GM23338 (cell line): ENCODE measurements around the gene MYO16. TPM values are rescaled to one million over a fixed set of nuclear protein-coding genes. Genes with fewer than 3 reads are reported as not detected.

Experiments
- ATAC-seq: fragments of 200-7000 bp; cut with Tn5 transposase; 3 replicates; pipeline ENCODE4 v1.9.1; 2020
- DNase-seq: peaks from one replicate; pipeline ENCODE4 v3.0.0-alpha.2; 2015; ENCODE audit warnings: low spot score
- H2AFZ ChIP-seq: fragments of 200-600 bp; sonication (generic); 2 replicates; pipeline ENCODE4 v1.8.0; 2016; ENCODE audit warnings: antibody characterized with exemption, mild to moderate bottlenecking, moderate library complexity
- H3F3A ChIP-seq: fragments of 200-600 bp; sonication (generic); replicated peaks from 2 replicates; pipeline ENCODE4 v1.8.0; 2017; ENCODE audit warnings: antibody characterized with exemption, mixed run types, low read depth
- H3K27ac ChIP-seq: fragments of 200-600 bp; sonication (generic); 2 replicates; pipeline ENCODE4 v1.6.1; 2016; ENCODE audit warnings: low read depth
- H3K27me3 ChIP-seq: fragments of 200-600 bp; sonication (generic); 2 replicates; pipeline ENCODE4 v1.8.0; 2016; ENCODE audit warnings: mild to moderate bottlenecking, mixed run types, moderate library complexity; ENCODE audit not compliant: insufficient read depth
- H3K36me3 ChIP-seq: fragments of 200-600 bp; sonication (generic); 2 replicates; pipeline ENCODE4 v1.8.0; 2016; ENCODE audit warnings: mild to moderate bottlenecking; ENCODE audit not compliant: insufficient read depth
- H3K4me1 ChIP-seq: fragments of 200-600 bp; sonication (generic); 2 replicates; pipeline ENCODE4 v1.8.0; 2016; ENCODE audit warnings: mild to moderate bottlenecking, moderate library complexity; ENCODE audit not compliant: insufficient read depth
- H3K4me2 ChIP-seq: fragments of 200-600 bp; sonication (generic); 2 replicates; pipeline ENCODE4 v1.7.1; 2017; ENCODE audit warnings: mixed run types
- H3K4me3 ChIP-seq: fragments of 200-600 bp; sonication (generic); 2 replicates; pipeline ENCODE4 v1.6.1; 2016; ENCODE audit warnings: mixed run types
- H3K79me2 ChIP-seq: fragments of 200-600 bp; sonication (generic); replicated peaks from 2 replicates; pipeline ENCODE4 v1.8.0; 2017; ENCODE audit warnings: mild to moderate bottlenecking; ENCODE audit not compliant: insufficient read depth
- H3K9me2 ChIP-seq: fragments of 200-600 bp; sonication (generic); 2 replicates; pipeline ENCODE4 v1.8.0; 2017; ENCODE audit not compliant: insufficient read depth
- H4K20me1 ChIP-seq: fragments of 200-600 bp; sonication (generic); replicated peaks from 2 replicates; pipeline ENCODE4 v1.8.0; 2017; ENCODE audit warnings: mild to moderate bottlenecking; ENCODE audit not compliant: insufficient read depth
- H3K27ac Mint-ChIP-seq: 2 replicates; pipeline ENCODE4 v1.8.0; 2020; ENCODE audit warnings: inconsistent platforms, mild to moderate bottlenecking, moderate library complexity, mixed read lengths
- H3K27me3 Mint-ChIP-seq: 3 replicates; pipeline ENCODE4 v1.8.0; 2022; ENCODE audit warnings: low read depth, mild to moderate bottlenecking, moderate library complexity, mixed read lengths, inconsistent platforms; ENCODE audit not compliant: insufficient read depth, poor library complexity
- H3K36me3 Mint-ChIP-seq: 3 replicates; pipeline ENCODE4 v1.8.0; 2021; ENCODE audit warnings: low read depth, mild to moderate bottlenecking, inconsistent platforms, moderate library complexity, mixed read lengths
- H3K4me1 Mint-ChIP-seq: 3 replicates; pipeline ENCODE4 v1.8.0; 2020; ENCODE audit warnings: mild to moderate bottlenecking, inconsistent platforms, mixed read lengths
- H3K4me3 Mint-ChIP-seq: 3 replicates; pipeline ENCODE4 v1.8.0; 2021; ENCODE audit warnings: moderate library complexity, mild to moderate bottlenecking, inconsistent platforms, mixed read lengths
- H3K9me3 Mint-ChIP-seq: 3 replicates; pipeline ENCODE4 v1.8.0; 2020; ENCODE audit warnings: moderate library complexity, mild to moderate bottlenecking, inconsistent platforms, mixed read lengths
- CREB1 ChIP-seq: fragments of 250-450 bp; sonication (Bioruptor Pico); IDR thresholded peaks from 2 replicates; pipeline ENCODE4 v1.5.0; 2020; ENCODE audit warnings: low read depth, mild to moderate bottlenecking, moderate library complexity
- EZH2 ChIP-seq: fragments of 200-600 bp; sonication (generic); IDR thresholded peaks from one replicate; pipeline ENCODE4 v1.8.0; 2017; ENCODE audit warnings: antibody characterized with exemption, mild to moderate bottlenecking, low read depth; ENCODE audit not compliant: unreplicated experiment
- EZH2phosphoT487 ChIP-seq: fragments of 200-600 bp; sonication (generic); IDR thresholded peaks from one replicate; pipeline ENCODE4 v1.8.1; 2018; ENCODE audit warnings: antibody characterized with exemption; ENCODE audit not compliant: unreplicated experiment
- JUNB ChIP-seq: IDR thresholded peaks from one replicate; pipeline ENCODE4 v1.6.1; 2016; ENCODE audit warnings: antibody characterized with exemption; ENCODE audit not compliant: unreplicated experiment
- NANOG ChIP-seq: IDR thresholded peaks from 2 replicates; pipeline ENCODE4 v1.6.1; 2016; ENCODE audit warnings: antibody characterized with exemption, borderline replicate concordance
- POLR2AphosphoS5 ChIP-seq: IDR thresholded peaks from 2 replicates; pipeline ENCODE4 v1.6.1; 2016; ENCODE audit warnings: antibody characterized with exemption, low read depth
- STAT1 ChIP-seq: IDR thresholded peaks from one replicate; pipeline ENCODE4 v1.6.1; 2016; ENCODE audit warnings: antibody characterized with exemption; ENCODE audit not compliant: unreplicated experiment
- ZNF114 ChIP-seq: fragments of 250-450 bp; sonication (Bioruptor Pico); IDR thresholded peaks from 2 replicates; pipeline ENCODE4 v1.5.0; 2020; ENCODE audit warnings: mild to moderate bottlenecking, moderate library complexity
- polyA plus RNA-seq: library from polyadenylated mRNA; unstranded; fragments of >200 nt; fragmentation: Nextera tagmentation; extraction: Ambion mirVana; gene quantifications from 2 replicates; pipeline ENCODE4 v1.2.1, GENCODE V29; 2016
- total RNA-seq: library from RNA; depleted of rRNA; stranded (reverse); fragments of >200 nt; shearing (Covaris generic); gene quantifications from 2 replicates; pipeline ENCODE4 v1.2.3, GENCODE V29; 2014
- TF ChIP-seq, protein P1 (sequence below), 2 experiments: fragments of 200-600 bp in 1 of 2; sonication (generic) in 1 of 2; conservative IDR thresholded peaks; 2 replicates each; pipeline versions ENCODE4 v1.5.1 to v1.6.1; 2016 to 2017; ENCODE audit warnings: antibody characterized with exemption in 2 of 2, low read depth in 2 of 2, mild to moderate bottlenecking in 2 of 2, moderate library complexity in 1 of 2

Gene MYO16
- total and polyA plus RNA-seq, 2 experiments from 2014 or later = 0.10 to 0.13 TPM

DNA sequence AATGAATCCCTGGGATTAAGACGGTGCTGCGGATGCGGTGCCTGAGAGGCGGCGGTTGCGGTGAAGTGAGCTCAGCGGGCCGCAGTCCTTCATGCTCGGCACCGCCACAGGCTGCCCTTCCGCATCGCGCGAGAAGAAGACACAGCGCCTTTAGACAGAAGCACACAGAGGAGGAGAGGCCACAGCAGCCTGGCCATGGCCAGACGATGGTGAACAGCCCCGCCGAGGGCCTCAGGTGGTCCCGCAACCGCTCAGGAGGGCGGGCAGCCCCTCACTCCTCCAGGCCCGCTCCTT, 459.2 kb downstream of the MYO16 start:
- no peak overlapping the region for H3K4me2 ChIP-seq
- no peak overlapping the region for H2AFZ ChIP-seq
- Mint-ChIP-seq H3K9me3 (peaks cover 10% of the 10 kb centered on the region; the same call in 1 of the 3 replicates), H3K36me3 (peaks cover 2% of the 10 kb centered on the region; the same call in 1 of the 3 replicates), H3K27me3 (peaks cover 6% of the 10 kb centered on the region), H3K4me3 (no peak overlapping the region), H3K27ac (peak overlapping the region; percentile 66; the same call in 1 of the 2 replicates), H3K4me1 (peaks cover 7% of the 10 kb centered on the region)
- H3K27ac ChIP-seq = no peak overlapping the region
- H3F3A ChIP-seq = no peaks in the 10 kb centered on the region
- peak; percentile 17 for DNase-seq
- H4K20me1 ChIP-seq = no peaks in the 10 kb centered on the region
- peaks cover 7% of the 10 kb centered on the region; the same call in 1 of the 2 replicates for H3K4me1 ChIP-seq
- TF ChIP-seq NANOG = no peak
- TF ChIP-seq, protein P1, sequence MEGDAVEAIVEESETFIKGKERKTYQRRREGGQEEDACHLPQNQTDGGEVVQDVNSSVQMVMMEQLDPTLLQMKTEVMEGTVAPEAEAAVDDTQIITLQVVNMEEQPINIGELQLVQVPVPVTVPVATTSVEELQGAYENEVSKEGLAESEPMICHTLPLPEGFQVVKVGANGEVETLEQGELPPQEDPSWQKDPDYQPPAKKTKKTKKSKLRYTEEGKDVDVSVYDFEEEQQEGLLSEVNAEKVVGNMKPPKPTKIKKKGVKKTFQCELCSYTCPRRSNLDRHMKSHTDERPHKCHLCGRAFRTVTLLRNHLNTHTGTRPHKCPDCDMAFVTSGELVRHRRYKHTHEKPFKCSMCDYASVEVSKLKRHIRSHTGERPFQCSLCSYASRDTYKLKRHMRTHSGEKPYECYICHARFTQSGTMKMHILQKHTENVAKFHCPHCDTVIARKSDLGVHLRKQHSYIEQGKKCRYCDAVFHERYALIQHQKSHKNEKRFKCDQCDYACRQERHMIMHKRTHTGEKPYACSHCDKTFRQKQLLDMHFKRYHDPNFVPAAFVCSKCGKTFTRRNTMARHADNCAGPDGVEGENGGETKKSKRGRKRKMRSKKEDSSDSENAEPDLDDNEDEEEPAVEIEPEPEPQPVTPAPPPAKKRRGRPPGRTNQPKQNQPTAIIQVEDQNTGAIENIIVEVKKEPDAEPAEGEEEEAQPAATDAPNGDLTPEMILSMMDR (conservative IDR thresholded peaks at IDR 0.05; ENCODE audit: low read depth in 2 of 2) = no peak
- H3K4me3 ChIP-seq = no peak overlapping the region
- no peaks in the 10 kb centered on the region for H3K79me2 ChIP-seq
- H3K9me2 ChIP-seq = no peaks in the 10 kb centered on the region
- no peaks in the 10 kb centered on the region for H3K36me3 ChIP-seq
- no peaks in the 10 kb centered on the region for H3K27me3 ChIP-seq
- peak; percentile 73 for ATAC-seq

GRCh38 chr13:109090796-109091195, 461.4 kb downstream of the MYO16 start:
- TF ChIP-seq CREB1 (CRISPR knock-in tag) = no peak
- TF ChIP-seq NANOG = no peak
- no peak for TF ChIP-seq JUNB
- TF ChIP-seq ZNF114 (CRISPR knock-in tag) = no peak
- Histone ChIP-seq H2AFZ (no peak overlapping the region), H3K4me2 (no peak overlapping the region), H3K4me1 (peaks cover 7% of the 10 kb centered on the region; the same call in 1 of the 2 replicates), H3K36me3 (no peaks in the 10 kb centered on the region), H4K20me1 (no peaks in the 10 kb centered on the region), H3K27me3 (no peaks in the 10 kb centered on the region), H3K27ac (no peak overlapping the region), H3K9me2 (no peaks in the 10 kb centered on the region), H3K4me3 (no peak overlapping the region), H3F3A (no peaks in the 10 kb centered on the region), H3K79me2 (no peaks in the 10 kb centered on the region)
- no peak overlapping the region for H3K4me3 Mint-ChIP-seq
- peaks cover 11% of the 10 kb centered on the region; the same call in 2 of the 3 replicates for H3K9me3 Mint-ChIP-seq
- H3K36me3 Mint-ChIP-seq = peaks cover 3% of the 10 kb centered on the region; the same call in 1 of the 3 replicates
- H3K27ac Mint-ChIP-seq = no peak overlapping the region
- H3K27me3 Mint-ChIP-seq = peaks cover 6% of the 10 kb centered on the region
- DNase-seq (no peak), ATAC-seq (no peak)
- peaks cover 7% of the 10 kb centered on the region for H3K4me1 Mint-ChIP-seq

- Histone ChIP-seq H3F3A (no peaks in the 10 kb centered on the region), H3K27me3 (no peaks in the 10 kb centered on the region), H3K36me3 (no peaks in the 10 kb centered on the region), H3K4me3 (no peak overlapping the region), H3K4me1 (peaks cover 7% of the 10 kb centered on the region; the same call in 1 of the 2 replicates), H4K20me1 (no peaks in the 10 kb centered on the region), H3K79me2 (no peaks in the 10 kb centered on the region), H3K4me2 (no peak overlapping the region), H3K9me2 (no peaks in the 10 kb centered on the region), H2AFZ (no peak overlapping the region), H3K27ac (no peak overlapping the region)
- peaks cover 3% of the 10 kb centered on the region; the same call in 1 of the 3 replicates for H3K36me3 Mint-ChIP-seq
- H3K9me3 Mint-ChIP-seq = peaks cover 11% of the 10 kb centered on the region; the same call in 2 of the 3 replicates
- no peak overlapping the region for H3K4me3 Mint-ChIP-seq
- H3K4me1 Mint-ChIP-seq = peaks cover 7% of the 10 kb centered on the region
- no peak overlapping the region for H3K27ac Mint-ChIP-seq
- DNase-seq (no peak), ATAC-seq (no peak)
- H3K27me3 Mint-ChIP-seq = peaks cover 6% of the 10 kb centered on the region
- TF ChIP-seq POLR2AphosphoS5 (no peak), STAT1 (no peak), NANOG (no peak), CREB1 (CRISPR knock-in tag) (no peak), EZH2 (no peak), EZH2phosphoT487 (no peak), ZNF114 (CRISPR knock-in tag) (no peak)
- TF ChIP-seq, protein P1 (conservative IDR thresholded peaks at IDR 0.05; ENCODE audit: low read depth in 2 of 2) = no peak
Measured at GRCh38 chr13:109091249-109091648, 461.8 kb downstream of the MYO16 start.
